Activated T-helper 1 cell treated with anti-CD3 and anti-CD28 coated beads, Interleukin-12 subunit alpha, Interleukin-12 subunit beta, Interleukin-2, Interleukin-4 antibody, amounts not matched to agents 30 ng/mL and 10 ng/mL and 1 ng/mL, durations not matched to agents 14 hours and 24 hours and 36 hours (primary cell): ENCODE data around the gene TDP1. TPM values are rescaled to one million over a fixed set of nuclear protein-coding genes. Genes with fewer than 3 reads are reported as not detected.
"Not testable (repeated sequence)": the region's sequence is repeated elsewhere in the genome, so short reads cannot be mapped to it uniquely, and the experiment has no call there.

Source experiments
- DNase-seq: peaks from one replicate; pipeline ENCODE4 v3.0.0; 2021; ENCODE audit warnings: low spot score
- H3K27ac Mint-ChIP-seq: one replicate; pipeline ENCODE4 v1.8.0; 2021; ENCODE audit warnings: mild to moderate bottlenecking, mixed read lengths
- H3K27me3 Mint-ChIP-seq: one replicate; pipeline ENCODE4 v1.8.0; 2022; ENCODE audit warnings: mild to moderate bottlenecking, moderate library complexity, mixed read lengths; ENCODE audit not compliant: insufficient read depth
- H3K36me3 Mint-ChIP-seq: one replicate; pipeline ENCODE4 v1.8.0; 2021; ENCODE audit warnings: low read depth, mixed read lengths
- H3K4me1 Mint-ChIP-seq: one replicate; pipeline ENCODE4 v1.8.0; 2021; ENCODE audit warnings: low read depth, mixed read lengths
- H3K4me3 Mint-ChIP-seq: one replicate; pipeline ENCODE4 v1.8.0; 2021; ENCODE audit warnings: mild to moderate bottlenecking, moderate library complexity, mixed read lengths
- H3K9me3 Mint-ChIP-seq: one replicate; pipeline ENCODE4 v1.8.0; 2021; ENCODE audit warnings: mixed read lengths
- intact Hi-C: fragments of 100-400 bp; cut with micrococcal nuclease; formaldehyde crosslinking; loops from one replicate; pipeline ENCODE4 v1.15.1; 2024
- total RNA-seq: library from RNA; stranded (reverse); gene quantifications from 2 replicates; pipeline ENCODE4 v1.2.3, GENCODE V29; 2022

Gene TDP1
- total RNA-seq, 1 donor from 2014 or later = 78.5 TPM

DNA sequence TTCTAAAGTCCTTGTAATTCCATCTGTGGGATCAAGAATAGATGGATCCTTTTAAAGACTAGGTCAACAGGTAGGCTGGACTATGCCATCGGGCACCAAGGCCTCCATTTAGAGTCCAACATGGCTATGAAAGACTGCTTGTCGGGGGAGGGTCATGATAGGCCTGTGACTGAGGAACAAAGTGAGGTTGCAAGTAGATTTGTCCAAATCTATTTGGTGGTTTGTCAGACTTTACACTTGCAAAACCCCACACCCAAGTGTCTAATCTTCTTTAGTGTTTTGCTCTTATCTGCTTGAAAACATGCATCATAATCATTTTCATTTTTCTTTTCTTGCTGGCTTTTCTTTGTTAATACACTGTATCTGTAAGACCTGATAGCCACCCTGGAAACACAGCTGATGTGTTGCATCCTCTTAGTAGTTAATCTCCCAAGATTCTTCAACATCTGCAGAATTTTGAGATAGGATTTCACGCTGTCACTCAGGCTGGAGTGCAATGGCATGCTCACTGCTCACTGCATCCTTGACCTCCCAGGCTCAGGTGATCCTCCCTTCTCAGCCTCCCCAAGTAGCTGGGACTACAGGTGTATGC, 50.3 kb downstream of the TDP1 start:
- H3K4me3 Mint-ChIP-seq = no peak overlapping the region
- peaks cover 54% of the 10 kb centered on the region for H3K36me3 Mint-ChIP-seq
- H3K9me3 Mint-ChIP-seq = peaks cover 3% of the 10 kb centered on the region
- no peak overlapping the region for H3K27ac Mint-ChIP-seq
- no peaks in the 10 kb centered on the region for H3K27me3 Mint-ChIP-seq
- intact Hi-C loops = no loop called here
- no peak for DNase-seq
- H3K4me1 Mint-ChIP-seq = peaks cover 19% of the 10 kb centered on the region

DNA sequence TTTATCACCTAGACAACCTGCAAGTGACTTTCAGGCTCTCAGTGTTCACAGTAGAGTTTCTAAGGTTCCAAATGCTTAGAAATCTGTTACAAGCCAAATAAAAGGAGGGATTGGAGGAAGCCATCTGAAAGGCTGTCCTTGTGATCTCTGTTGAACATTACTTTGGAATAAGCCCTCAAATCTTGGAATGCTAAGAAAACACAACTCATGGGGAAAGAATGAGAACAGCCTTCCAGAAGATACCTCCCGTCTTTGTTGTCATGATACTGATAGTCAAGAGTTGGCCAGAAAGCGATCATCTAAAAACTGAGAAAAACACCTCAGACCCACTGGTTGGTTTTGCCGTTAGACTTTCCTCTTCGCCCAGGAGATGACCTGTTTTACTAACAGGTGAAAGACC, 61.6 kb downstream of the TDP1 start:
- peaks cover 10% of the 10 kb centered on the region for H3K9me3 Mint-ChIP-seq
- no peak overlapping the region for H3K4me3 Mint-ChIP-seq
- no peak for DNase-seq
- H3K27me3 Mint-ChIP-seq = no peaks in the 10 kb centered on the region
- intact Hi-C loops = no loop called here
- no peaks in the 10 kb centered on the region for H3K4me1 Mint-ChIP-seq
- peaks cover 49% of the 10 kb centered on the region for H3K36me3 Mint-ChIP-seq
- H3K27ac Mint-ChIP-seq = peak overlapping the region; percentile 23

GRCh38 chr14:90019824-90020523, 64.2 kb downstream of the TDP1 start:
- Mint-ChIP-seq H3K4me1 (no peaks in the 10 kb centered on the region), H3K9me3 (no peaks in the 10 kb centered on the region), H3K27me3 (no peaks in the 10 kb centered on the region), H3K4me3 (no peak overlapping the region), H3K27ac (no peak overlapping the region), H3K36me3 (peaks cover 44% of the 10 kb centered on the region)
- intact Hi-C loops = no loop called here
- DNase-seq = no peak

- intact Hi-C loops = no loop called here
- Mint-ChIP-seq H3K4me3 (no peak overlapping the region), H3K27me3 (no peaks in the 10 kb centered on the region), H3K27ac (no peak overlapping the region), H3K9me3 (no peaks in the 10 kb centered on the region), H3K36me3 (peaks cover 46% of the 10 kb centered on the region), H3K4me1 (no peaks in the 10 kb centered on the region)
- DNase-seq = no peak
These were observed 67.6 kb downstream of the TDP1 start for GRCh38 chr14:90023176-90023896.

- no peaks in the 10 kb centered on the region for H3K27me3 Mint-ChIP-seq
- H3K27ac Mint-ChIP-seq = no peak overlapping the region
- intact Hi-C loops = no loop called here
- no peak for DNase-seq
- no peaks in the 10 kb centered on the region for H3K9me3 Mint-ChIP-seq
- peaks cover 38% of the 10 kb centered on the region for H3K36me3 Mint-ChIP-seq
- no peaks in the 10 kb centered on the region for H3K4me1 Mint-ChIP-seq
- no peak overlapping the region for H3K4me3 Mint-ChIP-seq
These were observed 69.2 kb downstream of the TDP1 start for GRCh38 chr14:90024910-90025309.

- H3K27me3 Mint-ChIP-seq, H3K27ac Mint-ChIP-seq, H3K9me3 Mint-ChIP-seq, H3K4me3 Mint-ChIP-seq, DNase-seq, H3K4me1 Mint-ChIP-seq, intact Hi-C loops: not testable (repeated sequence)
- peaks cover 35% of the 10 kb centered on the region for H3K36me3 Mint-ChIP-seq
These were observed 70.9 kb downstream of the TDP1 start for GRCh38 chr14:90026608-90027007.

DNA sequence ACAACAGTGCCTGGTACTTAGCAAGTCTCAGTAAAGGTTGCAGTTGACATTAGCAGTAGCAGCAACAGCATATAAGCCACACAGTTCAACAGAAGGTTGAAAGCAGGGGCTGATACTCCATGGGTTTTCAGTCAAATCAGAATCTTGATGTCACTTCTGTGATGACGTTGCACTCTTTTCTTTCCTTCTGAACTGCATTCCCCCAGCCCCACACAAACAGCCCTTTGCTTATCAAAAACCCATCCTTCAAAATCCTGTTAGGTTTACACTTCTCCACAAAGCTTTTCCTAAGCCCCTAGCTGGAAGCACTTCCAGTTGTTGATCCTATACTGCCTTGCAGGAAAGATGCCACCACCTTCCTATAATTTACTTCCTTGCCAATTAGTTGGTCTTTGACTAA, 72.1 kb downstream of the TDP1 start:
- no peak for DNase-seq
- Mint-ChIP-seq H3K36me3 (peaks cover 38% of the 10 kb centered on the region), H3K4me3 (no peak overlapping the region), H3K27me3 (no peaks in the 10 kb centered on the region), H3K27ac (no peak overlapping the region), H3K4me1 (no peaks in the 10 kb centered on the region), H3K9me3 (no peaks in the 10 kb centered on the region)
- intact Hi-C loops = no loop called here

DNA sequence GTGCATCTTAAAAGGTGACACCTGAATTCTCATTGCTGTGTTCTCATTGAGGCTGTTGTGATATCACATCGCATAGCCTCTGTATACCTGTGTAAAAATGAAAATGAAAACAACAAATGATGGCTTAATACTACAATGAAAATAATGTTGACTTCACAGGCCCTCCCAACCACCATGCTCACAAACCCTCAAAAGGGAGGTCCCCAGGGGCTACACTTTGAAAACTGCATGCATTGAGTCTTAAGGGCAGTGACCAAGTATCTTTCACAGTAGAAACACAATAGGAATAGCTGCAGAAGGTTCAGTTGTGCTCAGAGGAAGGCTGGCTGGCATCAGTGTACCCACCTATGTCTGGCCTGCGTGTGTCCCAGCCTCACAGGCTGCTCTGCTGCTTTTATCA, 78.4 kb downstream of the TDP1 start:
- no peak for DNase-seq
- H3K4me3 Mint-ChIP-seq = no peak overlapping the region
- intact Hi-C loops = no loop called here
- no peaks in the 10 kb centered on the region for H3K27me3 Mint-ChIP-seq
- no peak overlapping the region for H3K27ac Mint-ChIP-seq
- H3K9me3 Mint-ChIP-seq = no peaks in the 10 kb centered on the region
- H3K36me3 Mint-ChIP-seq = peaks cover 48% of the 10 kb centered on the region
- peaks cover 15% of the 10 kb centered on the region for H3K4me1 Mint-ChIP-seq

DNA sequence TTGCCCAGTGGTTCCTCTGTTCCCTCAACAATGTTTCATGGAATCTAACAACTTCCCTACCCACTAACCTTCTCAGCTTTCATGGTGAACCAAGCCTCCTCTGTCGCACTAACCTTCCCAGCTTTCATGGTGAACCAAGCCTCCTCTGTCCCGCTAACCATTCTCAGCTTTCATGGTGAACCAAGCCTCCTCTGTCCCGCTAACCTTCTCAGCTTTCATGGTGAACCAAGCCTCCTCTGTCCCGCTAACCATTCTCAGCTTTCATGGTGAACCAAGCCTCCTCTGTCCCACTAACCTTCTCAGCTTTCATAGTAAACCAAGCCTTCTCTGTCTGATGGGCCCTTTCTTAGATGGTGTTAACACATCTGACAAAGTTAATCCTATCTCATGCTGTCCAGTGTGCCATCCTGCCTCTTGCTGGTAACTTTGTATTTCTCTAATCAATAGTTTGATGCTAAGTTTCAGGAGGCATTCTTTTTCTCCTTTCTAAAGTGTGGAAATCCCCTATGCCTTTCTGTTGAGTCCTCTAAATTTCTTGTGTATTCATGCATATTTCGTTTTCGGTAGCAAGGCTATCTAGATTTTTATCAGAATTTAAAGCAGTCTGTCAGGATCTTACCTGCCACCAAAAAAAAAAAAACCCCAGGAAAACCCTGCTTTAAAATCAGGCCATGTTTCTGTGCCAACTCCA, 79.3 kb downstream of the TDP1 start:
- H3K36me3 Mint-ChIP-seq = peaks cover 52% of the 10 kb centered on the region
- intact Hi-C loops = no loop called here
- peaks cover 22% of the 10 kb centered on the region for H3K4me1 Mint-ChIP-seq

DNA sequence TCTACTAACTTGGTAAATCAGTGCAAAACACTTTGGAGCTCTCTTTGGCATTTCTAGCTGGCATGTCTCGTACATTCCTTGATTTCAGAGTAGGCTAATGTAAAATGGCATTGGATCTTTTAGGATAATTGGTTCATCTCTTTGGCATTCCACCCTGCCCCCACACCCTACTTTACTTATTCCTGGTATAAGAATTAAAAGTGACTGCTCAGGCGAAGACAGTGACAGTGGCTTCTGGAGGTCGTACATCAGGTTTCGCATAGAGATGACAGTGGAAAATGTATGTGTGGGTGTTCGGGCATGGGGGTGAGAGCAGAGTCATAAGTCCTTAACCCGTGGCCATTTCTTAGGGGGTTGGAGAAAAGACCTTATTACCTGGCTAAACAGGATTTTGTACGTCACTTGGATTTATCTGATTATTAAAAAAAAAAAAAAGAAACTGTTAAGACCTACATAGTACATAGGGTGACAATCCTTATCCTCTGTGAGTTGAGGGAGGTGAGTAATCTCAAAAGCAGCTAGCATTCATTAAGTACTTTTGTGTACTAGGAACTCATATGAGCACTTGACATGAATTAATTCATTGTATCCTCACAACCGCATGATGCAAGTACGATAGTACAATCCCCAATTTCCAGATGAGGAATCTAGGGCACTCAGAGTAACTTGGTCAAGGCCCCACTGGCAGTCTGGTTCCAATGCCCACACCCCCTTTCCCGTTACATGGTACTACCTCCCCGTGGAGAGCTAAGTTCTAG, 83.7 kb downstream of the TDP1 start:
- no peaks in the 10 kb centered on the region for H3K9me3 Mint-ChIP-seq
- H3K27me3 Mint-ChIP-seq = no peaks in the 10 kb centered on the region
- H3K4me1 Mint-ChIP-seq = peaks cover 17% of the 10 kb centered on the region
- no peak overlapping the region for H3K4me3 Mint-ChIP-seq
- intact Hi-C loops = no loop called here
- peaks cover 53% of the 10 kb centered on the region for H3K36me3 Mint-ChIP-seq
- DNase-seq = no peak
- peak overlapping the region; percentile 68 for H3K27ac Mint-ChIP-seq

More for the DNA sequence above, 79.3 kb downstream of the TDP1 start:
- Mint-ChIP-seq H3K27ac (peak overlapping the region; percentile 36), H3K9me3 (no peaks in the 10 kb centered on the region), H3K4me3 (no peak overlapping the region), H3K27me3 (no peaks in the 10 kb centered on the region)
- no peak for DNase-seq

GRCh38 chr14:90040411-90040810, 84.7 kb downstream of the TDP1 start:
- intact Hi-C loops = no loop called here
- H3K4me1 Mint-ChIP-seq = peaks cover 9% of the 10 kb centered on the region
- H3K9me3 Mint-ChIP-seq = no peaks in the 10 kb centered on the region
- peaks cover 50% of the 10 kb centered on the region for H3K36me3 Mint-ChIP-seq
- H3K4me3 Mint-ChIP-seq = no peak overlapping the region
- no peak for DNase-seq
- H3K27ac Mint-ChIP-seq = no peak overlapping the region
- no peaks in the 10 kb centered on the region for H3K27me3 Mint-ChIP-seq

GRCh38 chr14:90042496-90043252, 86.9 kb downstream of the TDP1 start:
- Mint-ChIP-seq H3K36me3 (peaks cover 40% of the 10 kb centered on the region), H3K27ac (no peak overlapping the region), H3K9me3 (no peaks in the 10 kb centered on the region)

More at GRCh38 chr14:90042496-90043252, 86.9 kb downstream of the TDP1 start:
- Mint-ChIP-seq H3K4me1 (peaks cover 11% of the 10 kb centered on the region), H3K4me3 (no peak overlapping the region), H3K27me3 (no peaks in the 10 kb centered on the region)
- DNase-seq = no peak
- intact Hi-C loops = no loop called here
